AG10803 (cell line): ENCODE data around the gene USP6NL.

Experiments
- DNase-seq: peaks from one replicate; pipeline ENCODE4 v3.0.0; 2010; ENCODE audit warnings: low read depth
- H3K4me3 ChIP-seq: 2 replicates; pipeline ENCODE4 v1.5.1; 2011; ENCODE audit warnings: mild to moderate bottlenecking, low read length, control low read depth
- TF ChIP-seq, protein P1 (sequence below): conservative IDR thresholded peaks from 2 replicates; pipeline ENCODE4 v1.5.1; 2011; ENCODE audit warnings: mild to moderate bottlenecking, low read length, control low read depth, inconsistent platforms

The USP6NL gene

DNA sequence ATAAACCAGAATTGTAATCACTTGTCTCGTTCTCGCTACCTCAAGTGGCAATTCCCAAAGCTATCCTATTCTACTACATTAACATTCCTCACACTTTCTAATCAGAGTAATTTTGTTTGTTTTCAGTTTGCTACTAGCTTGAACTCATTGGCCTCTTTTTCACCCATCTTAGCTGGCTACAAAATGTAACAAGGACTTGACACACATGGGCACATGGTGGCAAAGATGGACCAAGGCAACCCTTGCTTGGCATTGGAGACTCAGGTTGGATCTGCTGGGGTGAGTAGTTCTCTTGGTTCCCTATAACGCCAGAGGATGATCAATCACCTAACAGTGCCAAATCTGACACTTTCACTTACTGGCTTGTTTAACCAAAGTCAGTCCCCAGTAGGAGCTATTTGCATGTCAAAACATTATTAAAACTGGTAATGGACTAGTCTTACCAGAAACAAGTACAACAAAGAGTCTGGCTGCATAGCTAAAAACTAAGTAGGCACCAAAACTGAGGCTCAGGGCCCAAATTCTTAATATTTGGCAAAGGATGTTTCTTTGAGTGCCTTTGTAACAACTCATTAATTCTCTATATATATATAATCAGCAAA lies 1.9 kb downstream of the USP6NL start:
- TF ChIP-seq, protein P1, sequence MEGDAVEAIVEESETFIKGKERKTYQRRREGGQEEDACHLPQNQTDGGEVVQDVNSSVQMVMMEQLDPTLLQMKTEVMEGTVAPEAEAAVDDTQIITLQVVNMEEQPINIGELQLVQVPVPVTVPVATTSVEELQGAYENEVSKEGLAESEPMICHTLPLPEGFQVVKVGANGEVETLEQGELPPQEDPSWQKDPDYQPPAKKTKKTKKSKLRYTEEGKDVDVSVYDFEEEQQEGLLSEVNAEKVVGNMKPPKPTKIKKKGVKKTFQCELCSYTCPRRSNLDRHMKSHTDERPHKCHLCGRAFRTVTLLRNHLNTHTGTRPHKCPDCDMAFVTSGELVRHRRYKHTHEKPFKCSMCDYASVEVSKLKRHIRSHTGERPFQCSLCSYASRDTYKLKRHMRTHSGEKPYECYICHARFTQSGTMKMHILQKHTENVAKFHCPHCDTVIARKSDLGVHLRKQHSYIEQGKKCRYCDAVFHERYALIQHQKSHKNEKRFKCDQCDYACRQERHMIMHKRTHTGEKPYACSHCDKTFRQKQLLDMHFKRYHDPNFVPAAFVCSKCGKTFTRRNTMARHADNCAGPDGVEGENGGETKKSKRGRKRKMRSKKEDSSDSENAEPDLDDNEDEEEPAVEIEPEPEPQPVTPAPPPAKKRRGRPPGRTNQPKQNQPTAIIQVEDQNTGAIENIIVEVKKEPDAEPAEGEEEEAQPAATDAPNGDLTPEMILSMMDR, result no peak
- DNase-seq, result no peak
- H3K4me3 ChIP-seq, result no peak overlapping the region

DNA sequence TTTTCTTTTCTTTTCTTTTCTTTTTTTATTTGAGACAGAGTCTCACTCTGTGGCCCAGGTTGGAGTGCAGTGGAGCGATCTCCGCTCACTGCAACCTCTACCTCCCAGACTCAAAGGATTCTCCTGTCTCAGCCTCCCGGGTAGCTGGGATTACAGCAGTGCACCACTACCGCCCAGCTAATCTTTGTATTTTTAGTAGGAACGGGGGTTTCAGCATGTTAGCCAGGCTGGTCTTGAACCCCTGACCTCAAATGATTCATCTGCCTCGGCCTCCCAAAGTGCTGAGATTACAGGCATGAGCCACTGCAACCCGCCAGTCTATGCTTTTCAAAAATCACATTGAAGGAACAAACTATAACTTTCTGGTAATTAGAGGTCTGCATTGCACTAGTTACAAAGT lies 2.4 kb downstream of the USP6NL start:
- DNase-seq, result no peak
- H3K4me3 ChIP-seq, result no peak overlapping the region
- TF ChIP-seq, protein P1, result no peak

DNA sequence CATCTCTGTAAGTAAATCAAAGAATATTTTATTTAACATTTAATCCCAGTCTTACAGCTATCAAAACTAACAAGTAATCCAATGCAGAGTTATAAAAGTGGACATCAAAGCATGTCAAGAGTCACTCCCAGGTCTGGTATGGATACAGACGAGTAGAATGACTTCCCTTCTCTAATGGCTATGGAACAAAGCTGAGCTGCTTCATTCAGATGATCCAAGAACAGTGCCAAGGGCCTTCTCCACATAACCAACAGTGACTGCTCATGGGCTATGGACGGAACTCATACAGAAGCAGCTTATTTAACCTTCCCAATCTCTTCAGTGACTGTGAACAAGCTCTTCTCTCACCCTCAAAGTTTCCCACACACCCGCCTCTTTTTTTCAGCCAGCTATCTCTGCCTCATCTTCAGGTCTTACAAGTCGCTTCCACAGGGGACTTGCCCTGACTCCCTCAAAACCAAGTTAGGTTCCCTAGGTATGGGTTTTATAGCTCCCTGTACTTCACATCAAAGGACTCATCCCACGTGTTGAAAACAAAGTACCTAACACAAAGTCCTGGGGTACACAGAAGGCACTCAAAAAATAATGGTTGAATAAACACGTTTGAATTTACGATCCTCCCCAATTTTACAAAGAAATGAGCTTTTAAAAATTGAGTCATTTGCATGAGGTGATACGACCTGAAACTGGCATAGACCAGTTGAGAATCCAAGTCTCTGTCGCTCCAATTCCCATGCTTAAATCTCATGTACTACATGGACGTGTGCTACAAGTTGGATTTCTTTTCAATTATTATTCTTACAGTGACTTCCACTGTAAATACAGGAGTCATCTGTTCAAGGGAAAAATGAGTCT lies 3.1 kb downstream of the USP6NL start:
- TF ChIP-seq, protein P1, result no peak
- H3K4me3 ChIP-seq, result no peak overlapping the region
- DNase-seq, result no peak

DNA sequence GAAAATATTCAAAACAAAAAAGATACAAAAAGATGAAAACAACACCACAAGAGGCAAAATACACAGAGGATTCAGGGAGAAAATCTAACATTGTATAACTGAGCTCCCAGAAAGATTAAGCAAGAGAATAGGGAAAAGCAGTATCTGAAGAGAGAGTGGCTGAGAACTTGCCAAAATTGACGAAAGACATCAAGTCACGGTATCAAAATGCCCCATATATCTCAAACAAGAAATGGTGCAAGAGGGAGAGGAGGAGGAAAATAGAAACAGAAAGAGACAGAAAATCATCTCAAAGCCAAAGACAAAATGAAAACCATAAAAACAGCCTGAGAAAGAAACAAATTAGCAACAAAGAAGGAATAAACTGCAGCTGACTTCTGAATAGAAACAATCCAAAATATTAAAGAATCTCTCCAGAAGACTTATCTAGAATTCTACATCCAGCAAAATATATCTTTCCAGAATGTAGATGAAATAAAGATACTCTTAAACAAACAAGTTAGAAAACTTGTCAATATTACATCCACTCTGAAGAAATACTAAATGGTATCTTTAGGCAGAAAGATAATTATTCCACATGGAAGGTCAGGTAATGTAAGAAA lies 5.5 kb downstream of the USP6NL start:
- H3K4me3 ChIP-seq, result no peak overlapping the region
- TF ChIP-seq, protein P1, result no peak
- no peak for DNase-seq

DNA sequence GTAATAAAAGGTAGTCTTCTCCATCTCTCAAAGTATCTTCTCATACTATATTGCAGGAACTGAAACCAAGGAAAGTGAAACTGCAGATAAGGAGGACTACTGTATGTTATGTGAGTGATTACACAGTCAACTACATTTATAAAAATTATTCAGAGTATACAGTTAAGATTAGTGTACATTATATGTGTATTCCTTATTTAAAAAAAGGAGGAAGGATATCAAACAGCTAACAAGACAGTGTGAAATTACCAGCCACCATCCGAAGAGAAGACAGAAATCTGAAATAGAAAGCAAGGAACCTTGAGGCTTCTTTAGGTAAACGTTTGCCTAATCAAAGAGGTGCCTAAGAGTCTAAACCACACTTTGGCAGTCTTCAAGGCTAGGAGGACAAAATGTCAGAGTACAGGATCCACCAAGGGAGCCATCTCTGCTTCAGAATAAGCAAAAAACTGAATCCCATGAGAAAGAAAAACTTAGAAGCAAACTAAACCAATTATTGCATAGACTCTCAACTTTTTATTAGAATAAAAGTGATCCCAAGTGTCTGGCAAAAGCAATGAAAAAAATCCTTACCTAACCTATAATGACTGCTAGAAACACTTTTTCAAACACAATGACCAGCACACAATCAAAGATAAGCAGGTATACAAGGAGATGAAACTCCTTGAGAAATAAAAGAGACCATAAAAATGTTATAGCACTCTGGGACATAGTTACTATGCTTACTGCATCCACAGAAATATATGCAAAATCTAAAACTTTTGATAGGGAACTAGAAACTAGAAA lies 6.4 kb downstream of the USP6NL start:
- DNase-seq, result no peak
- TF ChIP-seq, protein P1, result no peak
- H3K4me3 ChIP-seq, result no peak overlapping the region

DNA sequence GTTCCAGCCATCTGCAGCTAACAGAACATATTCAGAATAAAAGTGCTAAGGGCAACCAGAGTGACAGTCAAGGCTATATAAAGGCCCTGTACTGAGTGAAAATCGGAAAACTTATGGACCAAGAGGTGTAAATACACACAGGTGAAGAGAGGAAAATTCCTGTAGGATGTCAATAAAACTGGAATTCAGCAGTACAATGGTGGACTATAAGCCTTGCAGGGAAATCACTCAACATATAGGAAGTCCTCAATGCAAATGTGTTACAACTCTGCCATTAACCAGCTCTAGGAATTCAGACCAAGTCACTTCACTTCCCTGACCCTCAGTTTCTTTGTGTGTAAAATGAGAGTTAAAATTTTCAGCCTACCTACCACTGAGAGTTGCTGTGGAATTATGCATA lies 7.7 kb downstream of the USP6NL start:
- no peak overlapping the region for H3K4me3 ChIP-seq
- TF ChIP-seq, protein P1, result no peak
- no peak for DNase-seq
